CD4-positive, alpha-beta T cell treated with Interleukin-4 for 4 hours (primary cell): ENCODE results near the gene RGS11.
"Not testable (repeated sequence)": the region's sequence is repeated elsewhere in the genome, so short reads cannot be mapped to it uniquely, and the experiment has no call there.

ENCODE experiments used
- DNase-seq: peaks from one replicate; pipeline ENCODE4 v3.0.0-alpha.2; 2020

RGS11 gene

GRCh38 chr16:279531-279930, 3.8 kb upstream of the RGS11 start:
- no peak for DNase-seq

DNA sequence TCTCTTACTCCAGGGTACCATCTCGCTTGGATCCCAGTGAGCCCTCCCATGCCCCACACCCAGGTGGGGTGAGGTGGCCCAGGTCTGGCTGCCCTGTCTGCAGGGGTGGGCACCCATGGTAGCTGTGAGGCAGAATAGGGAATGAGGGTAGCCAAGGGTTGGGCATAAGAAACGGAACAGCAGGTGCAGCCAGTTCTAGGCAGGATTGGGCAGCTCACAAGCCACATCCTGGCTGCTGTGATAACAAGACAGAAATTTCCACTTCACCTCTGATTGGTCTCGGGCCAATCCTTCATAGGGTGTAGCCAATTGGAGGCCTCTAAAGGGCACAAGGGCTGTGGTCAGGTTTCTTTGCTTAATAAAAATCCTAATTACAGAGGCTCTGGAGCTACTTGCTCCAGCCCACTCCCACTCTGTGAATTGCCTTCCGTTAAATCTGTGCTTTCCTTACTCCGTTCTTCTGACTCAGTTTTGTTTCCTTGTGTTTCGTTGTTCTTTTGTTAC, 3.2 kb upstream of the RGS11 start:
- peak; percentile 36 for DNase-seq

GRCh38 chr16:276426-277077, 808 bp upstream of the RGS11 start:
- no peak for DNase-seq

GRCh38 chr16:275041-275641, 603 bp downstream of the RGS11 start:
- no peak for DNase-seq

DNA sequence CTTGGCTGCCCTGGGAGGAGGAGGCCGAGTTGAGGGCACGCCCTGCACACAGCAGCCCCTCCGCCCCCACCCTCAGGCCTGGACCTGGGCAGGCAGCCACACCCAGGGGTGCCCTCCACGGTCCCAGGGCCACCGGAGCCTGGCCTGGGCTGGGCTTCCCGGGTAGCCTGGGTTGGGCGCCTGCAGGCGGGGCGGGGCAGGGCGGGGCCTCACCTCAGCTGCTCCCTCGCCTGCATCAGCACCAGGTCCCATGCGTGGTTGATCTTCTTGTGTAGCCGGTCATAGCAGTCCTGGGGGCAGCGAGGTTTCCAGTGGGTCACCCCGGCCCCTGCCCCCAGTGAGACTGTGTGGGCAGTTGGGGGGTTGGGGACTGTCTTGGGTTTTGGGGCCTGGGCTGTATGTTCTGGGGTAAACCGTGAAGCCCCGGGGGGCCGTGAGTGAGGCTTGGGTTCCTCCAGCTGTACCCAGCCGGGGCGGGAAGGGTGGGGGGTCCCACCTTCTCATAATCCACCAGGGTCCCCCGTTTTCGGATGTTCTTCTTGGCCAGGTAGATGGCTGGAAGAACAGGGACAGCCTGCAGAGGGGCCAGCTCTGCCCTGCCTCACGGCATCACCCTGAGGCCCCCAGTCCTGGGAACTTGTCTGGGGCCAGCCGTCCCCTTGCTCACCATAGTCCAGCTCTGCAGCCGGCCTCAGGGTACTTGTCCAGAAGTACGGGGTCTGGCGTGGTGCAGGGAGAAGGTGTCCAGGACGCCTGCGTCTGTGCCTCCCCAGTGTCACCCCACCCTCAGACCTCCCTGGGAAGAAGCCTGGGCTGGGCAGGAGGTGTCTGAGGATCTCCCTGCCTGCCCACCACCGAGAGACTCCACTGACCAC, 2.0 kb downstream of the RGS11 start:
- DNase-seq = no peak

DNA sequence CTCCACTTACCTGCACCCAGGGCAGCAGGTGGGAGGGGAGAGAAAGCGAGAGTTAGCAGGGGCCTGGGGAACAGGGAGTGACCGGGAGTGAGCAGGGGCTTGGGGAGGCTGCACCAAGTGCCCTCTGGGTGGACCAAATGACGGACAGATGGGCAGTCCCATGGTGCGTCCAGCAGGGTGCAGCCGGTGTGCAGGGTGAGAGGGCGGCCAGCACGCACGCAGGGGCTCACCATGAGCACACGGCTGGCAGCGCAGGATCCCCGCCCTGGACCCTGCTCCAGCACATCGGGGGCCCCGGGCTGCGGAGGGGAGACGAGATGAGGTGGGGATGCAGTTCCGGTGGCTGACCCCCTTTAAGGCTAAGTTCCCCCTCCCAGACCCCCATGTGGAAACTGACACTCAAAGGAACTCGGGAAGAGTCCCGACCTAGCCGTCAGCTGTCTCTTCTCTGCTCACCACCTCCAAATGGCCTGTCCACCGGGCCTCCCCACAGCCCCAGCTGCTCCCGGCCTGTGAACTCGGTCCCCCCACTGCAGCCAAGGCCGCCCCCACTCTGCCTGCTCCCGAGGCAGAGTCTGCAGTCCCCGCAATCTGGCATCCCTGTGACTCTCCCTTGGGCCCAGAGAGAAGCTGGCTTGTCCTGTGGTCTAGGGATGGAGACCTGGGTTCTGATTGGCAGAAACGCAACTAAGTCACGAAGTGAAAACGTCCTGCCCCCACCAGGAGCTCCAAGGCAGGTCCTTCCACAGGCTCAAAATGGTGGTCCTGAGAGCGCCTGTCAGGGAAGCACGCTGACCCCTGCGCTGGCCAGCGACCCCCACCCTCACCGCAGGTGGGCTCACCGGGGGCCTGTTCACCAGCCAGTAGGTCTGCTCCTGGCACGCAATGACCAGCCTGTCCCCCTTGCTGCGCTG, 2.9 kb downstream of the RGS11 start:
- no peak for DNase-seq

GRCh38 chr16:270381-271255, 5.1 kb downstream of the RGS11 start:
- no peak for DNase-seq

DNA sequence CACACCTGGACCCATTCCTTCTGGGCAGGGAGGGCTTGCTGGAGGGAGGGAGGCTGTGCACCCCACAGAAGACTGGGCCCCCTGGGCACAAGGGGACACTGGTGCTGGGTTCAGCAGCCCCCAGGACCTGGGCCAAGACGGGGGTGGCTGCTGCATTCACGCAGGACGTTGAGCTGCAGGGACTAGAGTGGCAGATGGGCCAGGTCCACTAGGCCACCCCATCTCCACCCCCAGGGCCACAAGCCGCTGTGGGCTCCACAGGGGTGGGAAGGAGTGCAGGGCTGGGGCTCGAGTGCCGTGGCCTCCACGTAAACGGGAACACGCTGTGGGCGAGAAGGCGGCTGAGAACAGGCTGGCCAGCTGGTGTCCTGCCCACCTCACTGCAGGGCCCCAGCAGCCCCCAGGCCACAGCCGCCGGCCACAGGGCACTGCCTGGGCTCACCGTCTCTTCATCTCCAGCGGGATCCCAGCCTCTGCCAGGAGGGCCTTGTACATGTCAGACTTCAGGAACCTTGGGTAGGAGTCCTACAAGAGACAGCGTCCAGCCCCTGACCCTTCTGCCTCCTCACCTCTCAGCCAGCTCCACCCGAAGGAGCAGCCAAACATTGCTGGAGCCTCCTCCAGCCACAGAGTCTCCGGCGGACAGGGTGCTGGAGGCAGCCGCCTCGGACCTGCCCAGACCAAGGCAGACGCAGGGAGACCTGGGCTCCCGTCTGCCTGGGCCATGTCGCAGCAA, 6.5 kb downstream of the RGS11 start:
- DNase-seq = no peak

GRCh38 chr16:268141-269053, 7.3 kb downstream of the RGS11 start:
- no peak for DNase-seq

DNA sequence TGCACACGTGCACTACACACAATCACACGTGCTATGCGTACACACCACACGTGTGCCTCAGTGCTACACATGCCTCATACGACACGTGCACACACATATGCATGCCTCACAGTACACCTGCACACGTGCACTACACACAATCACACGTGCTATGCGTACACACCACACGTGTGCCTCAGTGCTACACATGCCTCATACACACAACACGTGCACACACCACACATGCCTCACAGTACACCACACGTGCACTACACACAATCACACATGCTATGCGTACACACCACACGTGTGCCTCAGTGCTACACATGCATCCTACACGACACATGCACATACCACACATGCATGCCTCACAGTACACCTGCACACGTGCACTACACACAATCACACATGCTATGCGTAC, 8.2 kb downstream of the RGS11 start:
- DNase-seq = not testable (repeated sequence)

DNA sequence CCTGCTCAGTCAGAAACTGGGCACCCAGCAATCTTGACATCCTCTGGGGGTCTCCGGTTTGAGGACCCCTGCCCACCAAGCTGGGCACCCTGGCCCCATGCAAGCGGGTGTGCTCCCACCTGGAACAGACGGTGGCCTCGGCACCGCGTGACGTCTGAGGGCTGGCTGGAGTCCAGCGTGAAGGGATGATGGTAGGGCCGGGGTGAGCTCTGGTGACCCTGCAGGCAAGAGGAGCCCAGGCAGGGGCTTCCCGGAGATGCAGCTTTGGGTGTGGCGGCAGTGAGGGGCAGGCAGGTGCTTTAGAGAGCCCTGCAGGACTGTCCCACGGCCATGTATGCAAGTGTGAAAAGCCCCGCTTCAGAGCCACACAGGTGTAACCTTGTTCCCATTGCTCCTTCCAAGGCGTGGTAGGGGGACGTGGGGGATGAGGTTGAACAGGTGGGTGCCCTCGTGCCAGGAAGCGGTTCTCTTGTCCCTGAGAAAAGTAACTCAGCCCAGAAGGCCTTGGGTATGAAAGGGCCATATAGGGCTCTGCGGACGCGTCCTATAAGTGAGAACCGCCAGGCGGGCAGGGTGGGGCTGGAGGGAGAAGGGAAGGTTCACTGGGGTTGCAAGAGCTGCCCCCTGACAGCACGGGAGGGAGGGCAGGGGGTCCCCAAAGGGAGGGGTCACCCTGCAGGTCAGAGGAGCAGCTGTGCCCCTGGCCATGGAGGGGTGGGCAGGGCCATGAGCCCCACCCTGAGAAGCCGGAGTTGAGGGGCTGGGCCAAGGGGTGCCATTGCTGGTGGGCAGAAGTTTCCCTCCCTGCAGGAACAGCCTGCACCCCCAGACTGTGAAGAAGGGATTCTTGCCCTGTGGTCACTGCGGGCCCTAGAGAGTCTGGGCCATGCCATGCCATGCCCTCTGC, 9.2 kb downstream of the RGS11 start:
- DNase-seq = no peak

- DNase-seq = no peak
These were observed 10.0 kb downstream of the RGS11 start for GRCh38 chr16:265711-266110.

DNA sequence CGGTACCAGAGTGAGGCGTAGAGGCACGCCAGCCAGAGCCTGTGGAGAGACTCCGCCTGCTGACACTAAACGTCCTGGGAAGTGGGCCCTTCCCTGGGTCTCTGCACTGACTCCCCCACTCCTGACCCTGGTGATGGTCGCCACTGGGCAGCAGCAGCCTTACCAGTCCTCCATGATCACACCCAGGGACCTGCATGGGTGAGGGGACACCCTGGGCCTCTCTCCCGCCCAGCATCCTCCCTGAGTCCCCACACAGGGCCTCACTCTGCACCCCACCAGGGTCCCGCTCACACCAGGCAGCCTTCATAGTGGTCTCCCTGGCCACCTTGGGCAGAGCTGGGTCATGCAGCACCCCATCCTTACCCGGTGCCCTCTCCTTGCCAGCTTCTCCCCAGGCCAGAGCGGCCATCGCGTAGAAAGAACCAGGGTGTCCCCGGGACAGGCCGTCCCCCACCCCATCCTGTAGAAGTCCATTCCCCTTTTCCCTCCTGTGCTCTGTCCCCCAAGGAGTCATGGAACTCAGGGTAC, 10.7 kb downstream of the RGS11 start:
- no peak for DNase-seq

- DNase-seq = no peak
These were observed 11.2 kb downstream of the RGS11 start for GRCh38 chr16:264440-264951.

DNA sequence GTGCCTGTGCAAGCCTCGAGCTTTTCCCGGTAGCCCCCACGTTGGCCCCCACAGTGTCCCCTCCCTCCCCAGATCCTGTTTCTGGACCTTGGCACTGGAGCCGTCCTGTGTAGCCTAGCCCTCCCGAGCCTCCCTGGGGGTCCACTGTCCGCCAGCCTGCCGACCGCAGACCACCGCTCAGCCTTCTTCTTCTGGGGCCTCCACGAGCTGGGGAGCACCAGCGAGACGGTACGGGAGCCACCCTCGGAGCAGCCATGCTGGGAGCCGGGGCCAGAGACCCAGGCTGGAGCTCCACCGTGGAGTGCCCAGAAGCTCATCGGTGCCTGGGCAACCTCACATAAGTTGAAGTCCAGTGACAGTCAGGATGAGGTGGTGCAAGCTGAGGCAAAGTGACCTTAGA, 11.8 kb downstream of the RGS11 start:
- no peak for DNase-seq

GRCh38 chr16:263182-263774, 12.5 kb downstream of the RGS11 start:
- no peak for DNase-seq

GRCh38 chr16:262121-262745, 13.5 kb downstream of the RGS11 start:
- DNase-seq = no peak
